ENCODE data around the gene DKKL1.

The DKKL1 gene

DNA sequence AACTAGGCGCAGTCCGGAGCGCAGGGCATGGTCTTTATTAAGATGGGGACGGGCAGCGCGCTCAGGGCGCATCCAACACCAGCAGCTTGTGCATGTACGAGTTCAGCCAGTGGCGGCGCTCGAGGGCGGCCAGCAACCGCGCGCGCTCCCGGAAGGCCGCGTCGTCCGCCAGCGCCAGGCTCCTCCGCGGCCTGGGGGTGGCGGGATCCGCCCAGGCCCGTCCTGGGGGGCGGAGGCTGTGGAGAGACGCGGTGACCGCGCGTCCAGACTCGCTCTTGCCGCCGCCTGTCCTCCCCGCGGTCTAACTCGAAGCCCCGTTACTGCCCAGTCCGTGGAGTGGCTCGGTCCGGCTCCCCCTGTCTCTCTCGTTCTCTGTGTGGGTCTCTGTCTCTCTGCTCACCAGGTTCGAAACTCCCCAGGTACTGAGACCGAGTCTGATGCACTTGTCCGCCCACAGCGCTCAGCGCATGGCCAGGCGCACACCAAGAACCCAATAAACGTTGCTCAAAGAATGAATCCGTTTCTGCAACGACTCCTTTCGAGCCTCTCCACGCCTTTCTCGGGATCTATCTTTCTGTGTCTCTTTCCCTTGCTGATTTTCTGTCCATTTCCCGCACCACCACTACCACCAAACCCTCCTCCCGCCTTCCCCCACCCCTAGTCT, 58.9 kb downstream of the DKKL1 start:
- peak; percentile 60 to 64 for DNase-seq

GRCh38 chr19:49423071-49423984, 59.7 kb downstream of the DKKL1 start, which contains the start of gene PTH2:
Gene PTH2, minus strand, starts transcription at chr19:49423441. Its CDS starts 102 bp downstream, at chr19:49423339.
- no peak for DNase-seq

DNA sequence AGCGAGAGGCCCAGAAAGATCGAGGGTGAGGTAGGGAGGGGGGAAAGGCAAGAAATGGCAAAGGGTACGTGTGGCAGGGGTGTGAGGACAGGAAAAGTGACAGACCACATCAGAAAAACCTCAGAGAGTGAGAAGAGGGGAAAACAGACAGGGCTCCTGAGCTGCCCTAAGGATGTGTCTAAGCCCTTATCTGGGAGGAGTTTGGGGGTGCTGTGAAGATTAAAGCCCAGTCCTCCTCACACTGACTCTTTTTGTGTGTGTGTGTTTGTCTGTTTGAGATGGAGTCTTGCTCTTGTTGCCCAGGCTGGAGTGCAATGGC, 60.3 kb downstream of the DKKL1 start:
- no peak for DNase-seq
